Epidermal melanocyte (primary cell): ENCODE measurements around the gene ZG16B.
A peak's percentile ranks its signal among the peaks of the same experiment; 100 is the strongest.

ENCODE experiments used
- DNase-seq: peaks from one replicate; pipeline ENCODE4 v3.0.0; 2011; ENCODE audit warnings: low spot score; ENCODE audit not compliant: insufficient read length

The ZG16B gene

GRCh38 chr16:2865651-2866050 is 35.5 kb downstream of the ZG16B start:
- DNase-seq: no peak

- DNase-seq: no peak
Measured at GRCh38 chr16:2866431-2866830, 36.3 kb downstream of the ZG16B start.

- DNase-seq: no peak
Measured at GRCh38 chr16:2867661-2867986, 37.5 kb downstream of the ZG16B start.

GRCh38 chr16:2867987-2868789 is 38.1 kb downstream of the ZG16B start:
- peak; percentile 95 for DNase-seq

GRCh38 chr16:2871926-2872325 is 41.8 kb downstream of the ZG16B start:
- no peak for DNase-seq

GRCh38 chr16:2874032-2874911 is 44.2 kb downstream of the ZG16B start:
- DNase-seq: no peak

GRCh38 chr16:2874912-2875362 is 44.8 kb downstream of the ZG16B start:
- DNase-seq: no peak

- DNase-seq: no peak
Measured at GRCh38 chr16:2879854-2880508, 49.9 kb downstream of the ZG16B start.
